ENCODE measurements around the gene ABCA8. TPM values are rescaled to one million over a fixed set of nuclear protein-coding genes. Genes with fewer than 3 reads are reported as not detected.

The ABCA8 gene
- total and polyA plus RNA-seq, 10 of the 15 experiments (the other 5 are each of a cell fraction or from before 2014, with no cell fraction given) = 0.05 to 0.15 TPM; not detected in 8

GRCh38 chr17:68853439-68853838 lies 101.8 kb downstream of the ABCA8 start:
- Histone ChIP-seq H3K9ac (ENCODE audit: control insufficient read depth, insufficient read depth, low read length) (no peak overlapping the region), H4K20me1 (ENCODE audit: control insufficient read depth, insufficient read depth) (no peaks in the 10 kb centered on the region), H3K9me3 (replicated peaks; ENCODE audit: control insufficient read depth, insufficient read depth, low read length) (no peaks in the 10 kb centered on the region), H3K4me2 (ENCODE audit: control insufficient read depth, insufficient read depth) (no peak overlapping the region), H2AFZ (ENCODE audit: control insufficient read depth, low read depth, low read length) (no peak overlapping the region), H3K36me3 (ENCODE audit: control insufficient read depth in 2 of 2, insufficient read depth in 2 of 2, low read length in 1 of 2) (no peaks in the 10 kb centered on the region), H3K27me3 (replicated peaks in 1 of 2; ENCODE audit: control insufficient read depth in 2 of 2, insufficient read depth in 2 of 2, low read length in 1 of 2) (no peaks in the 10 kb centered on the region), H3K27ac (ENCODE audit: control insufficient read depth, insufficient read depth) (no peak overlapping the region), H3K79me2 (ENCODE audit: control insufficient read depth, insufficient read depth, low read length) (no peaks in the 10 kb centered on the region), H3K4me3 (no peak overlapping the region), H3K4me1 (ENCODE audit: control insufficient read depth, insufficient read depth, low read length) (no peaks in the 10 kb centered on the region)
- POLR2A ChIA-PET = no interaction called here
- WGBS (ENCODE audit: insufficient coverage, insufficient replicate concordance, low lambda C conversion rate, missing lambda C conversion rate) = 31% methylated on average over 4 of the region's 4 CpGs
- intact Hi-C loops (cut with micrococcal nuclease; ENCODE audit: unreplicated experiment) (no loop called here), in situ Hi-C loops (cut with MboI) (no loop called here)
- FAIRE-seq = no peak
- no peak for ATAC-seq
- CTCF ChIA-PET = no interaction called here
- SMC1A ChIA-PET (ENCODE audit: uncharacterized antibody, unreplicated experiment) = no interaction called here
- no TSS peak for BruUV-seq (replicated peaks)
- DNase-seq (ENCODE audit: low read depth, low spot score) = no peak
- TF ChIP-seq SREBF2 (IDR thresholded peaks at IDR 0.05; ENCODE audit: low read length) (no peak), ETV6 (conservative IDR thresholded peaks at IDR 0.05 in 1 of 2, IDR thresholded peaks at IDR 0.05 in 1 of 2; ENCODE audit: borderline replicate concordance in 1 of 2, low read depth in 1 of 2) (no peak), ZNF24 (IDR thresholded peaks at IDR 0.05) (no peak), SP1 (IDR thresholded peaks at IDR 0.05; ENCODE audit: low read depth, low read length) (no peak), NR2C2 (IDR thresholded peaks at IDR 0.05; ENCODE audit: borderline replicate concordance, control insufficient read depth, insufficient read length, low read depth) (no peak), FOXK2 (IDR thresholded peaks at IDR 0.05) (no peak)
- RAD21 ChIA-PET (ENCODE audit: unreplicated experiment) = no interaction called here

GRCh38 chr17:68853036-68853435 lies 102.2 kb downstream of the ABCA8 start:
- H4K20me1 ChIP-seq (ENCODE audit: control insufficient read depth, insufficient read depth) = no peaks in the 10 kb centered on the region
- SMC1A ChIA-PET (ENCODE audit: uncharacterized antibody, unreplicated experiment) = no interaction called here
- 45% methylated on average over 5 of the region's 5 CpGs for WGBS (ENCODE audit: insufficient coverage, insufficient replicate concordance, low lambda C conversion rate, missing lambda C conversion rate)
- no peak overlapping the region for H3K4me3 ChIP-seq
- in situ Hi-C loops (cut with MboI) = no loop called here
- no peak overlapping the region for H3K9ac ChIP-seq (ENCODE audit: control insufficient read depth, insufficient read depth, low read length)
- no peaks in the 10 kb centered on the region for H3K36me3 ChIP-seq (ENCODE audit: control insufficient read depth in 2 of 2, insufficient read depth in 2 of 2, low read length in 1 of 2)
- no TSS peak for BruUV-seq (replicated peaks)
- ATAC-seq (no peak), DNase-seq (ENCODE audit: low read depth, low spot score) (no peak), FAIRE-seq (no peak)
- no peak overlapping the region for H3K4me2 ChIP-seq (ENCODE audit: control insufficient read depth, insufficient read depth)
- H3K4me1 ChIP-seq (ENCODE audit: control insufficient read depth, insufficient read depth, low read length) = no peaks in the 10 kb centered on the region
- H3K27ac ChIP-seq (ENCODE audit: control insufficient read depth, insufficient read depth) = no peak overlapping the region
- CTCF ChIA-PET = no interaction called here
- H3K9me3 ChIP-seq (replicated peaks; ENCODE audit: control insufficient read depth, insufficient read depth, low read length) = no peaks in the 10 kb centered on the region
- H3K27me3 ChIP-seq (replicated peaks in 1 of 2; ENCODE audit: control insufficient read depth in 2 of 2, insufficient read depth in 2 of 2, low read length in 1 of 2) = no peaks in the 10 kb centered on the region
- intact Hi-C loops (cut with micrococcal nuclease; ENCODE audit: unreplicated experiment) = no loop called here
- POLR2A ChIA-PET = no interaction called here
- H3K79me2 ChIP-seq (ENCODE audit: control insufficient read depth, insufficient read depth, low read length) = no peaks in the 10 kb centered on the region
- RAD21 ChIA-PET (ENCODE audit: unreplicated experiment) = no interaction called here
- no peak overlapping the region for H2AFZ ChIP-seq (ENCODE audit: control insufficient read depth, low read depth, low read length)
- no peak for TF ChIP-seq KDM1A (IDR thresholded peaks at IDR 0.05; ENCODE audit: borderline replicate concordance)
- no peak for TF ChIP-seq HDAC6 (IDR thresholded peaks at IDR 0.05; ENCODE audit: unreplicated experiment)
- TF ChIP-seq BCL3 (IDR thresholded peaks at IDR 0.05; ENCODE audit: borderline replicate concordance, insufficient read depth, low read depth, low read length, poor library complexity, severe bottlenecking) = no peak
- TF ChIP-seq ZNF622 (IDR thresholded peaks at IDR 0.05) = no peak
- TF ChIP-seq EED (IDR thresholded peaks at IDR 0.05; ENCODE audit: low read depth) = no peak
- TF ChIP-seq CHD2 (IDR thresholded peaks at IDR 0.05; ENCODE audit: borderline replicate concordance, low read depth, low read length) = no peak
- TF ChIP-seq E2F8 (IDR thresholded peaks at IDR 0.05; ENCODE audit: low read depth, partially characterized antibody) = no peak
- TF ChIP-seq ATF3 (IDR thresholded peaks at IDR 0.05; ENCODE audit: borderline replicate concordance, extremely low read depth, low read depth, low read length) = no peak
- TF ChIP-seq YY1 (IDR thresholded peaks at IDR 0.05; ENCODE audit: low read depth, low read length) = no peak
- TF ChIP-seq STAT3 (IDR thresholded peaks at IDR 0.05; ENCODE audit: low read depth, low read length) = no peak

Data from GM12878 (cell line).